K562 (cell line): Measurements from ENCODE around the gene SPOUT1. TPM values are rescaled to one million over a fixed set of nuclear protein-coding genes. Genes with fewer than 3 reads are reported as not detected.

Experiments used
- BMI1 ChIP-seq: fragments of 150-350 bp; IDR thresholded peaks from 2 replicates; pipeline ENCODE4 v1.6.1; 2014; ENCODE audit warnings: low read length
- ETS2 ChIP-seq: IDR thresholded peaks from 2 replicates; pipeline ENCODE4 v1.6.1; 2016; ENCODE audit warnings: borderline replicate concordance, missing genetic modification characterization, mild to moderate bottlenecking, moderate library complexity, missing compliant biosample characterization; ENCODE audit not compliant: poor library complexity, severe bottlenecking
- FOXK2 ChIP-seq, 2 experiments: fragments of 450-650 bp; IDR thresholded peaks in 1 of 2; conservative IDR thresholded peaks in 1 of 2; 2 replicates each; pipeline ENCODE4 v1.6.1; 2016; ENCODE audit warnings: low read depth in 2 of 2, mild to moderate bottlenecking in 1 of 2
- HNRNPL ChIP-seq: fragments of 200-400 bp; formaldehyde crosslinking; IDR thresholded peaks from 2 replicates; pipeline ENCODE4 v1.6.1; 2017; ENCODE audit warnings: low read depth, mild to moderate bottlenecking, low read length
- MLLT1 ChIP-seq, 2 experiments: fragments of 450-650 bp; IDR thresholded peaks; 2 replicates each; pipeline ENCODE4 v1.6.1; 2016
- MYC ChIP-seq, 2 experiments: fragments of 250-450 bp in 1 of 2; sonication (Bioruptor Pico) in 1 of 2; IDR thresholded peaks; 2 replicates each; pipeline versions ENCODE4 v1.5.1 to v1.6.1; 2012 to 2021; ENCODE audit warnings: low read depth in 2 of 2, borderline replicate concordance in 1 of 2, improper control_type of control experiment in 1 of 2, low read length in 1 of 2, mild to moderate bottlenecking in 1 of 2, moderate library complexity in 1 of 2
- NEUROD1 ChIP-seq: fragments of 150-350 bp; IDR thresholded peaks from 2 replicates; pipeline ENCODE4 v1.6.1; 2014; ENCODE audit warnings: borderline replicate concordance, low read length, low read depth; ENCODE audit not compliant: partially characterized antibody
- PHB ChIP-seq: fragments of 250-450 bp; sonication (Bioruptor Pico); IDR thresholded peaks from 2 replicates; pipeline ENCODE4 v1.5.0; 2021
- PHF20 ChIP-seq: fragments of 450-650 bp; IDR thresholded peaks from 2 replicates; pipeline ENCODE4 v1.6.1; 2018; ENCODE audit not compliant: partially characterized antibody
- SMC3 ChIP-seq: conservative IDR thresholded peaks from 2 replicates; pipeline ENCODE4 v1.6.1; 2011; ENCODE audit warnings: low read depth, low read length, improper control_type of control experiment; ENCODE audit not compliant: insufficient read depth
- SP1 ChIP-seq: sonication (generic); formaldehyde crosslinking; IDR thresholded peaks from 2 replicates; pipeline ENCODE4 v1.8.1; 2022; ENCODE audit warnings: mild to moderate bottlenecking, missing genetic modification reagents
- SP2 ChIP-seq: IDR thresholded peaks from 2 replicates; pipeline ENCODE4 v1.6.1; 2011; ENCODE audit warnings: mild to moderate bottlenecking, low read depth, low read length, moderate library complexity; ENCODE audit not compliant: poor library complexity, severe bottlenecking; ENCODE audit errors: extremely low read depth
- TOE1 ChIP-seq, 2 experiments: fragments of 450-650 bp in 1 of 2; sonication (generic) in 1 of 2; formaldehyde crosslinking in 1 of 2; IDR thresholded peaks; 2 replicates each; pipeline versions ENCODE4 v1.7.1 to v1.8.0; 2016 to 2022; ENCODE audit warnings: borderline replicate concordance in 2 of 2, mild to moderate bottlenecking in 2 of 2, antibody characterized with exemption in 1 of 2, inconsistent platforms in 1 of 2, low read depth in 1 of 2, missing genetic modification reagents in 1 of 2, moderate library complexity in 1 of 2
- ZBTB7A ChIP-seq: IDR thresholded peaks from 2 replicates; pipeline ENCODE4 v1.6.1; 2011; ENCODE audit warnings: low read depth, mild to moderate bottlenecking, low read length, moderate library complexity, borderline replicate concordance; ENCODE audit not compliant: control insufficient read depth
- ZNF232 ChIP-seq: sonication (generic); formaldehyde crosslinking; IDR thresholded peaks from 2 replicates; pipeline ENCODE4 v1.8.0; 2022; ENCODE audit warnings: mild to moderate bottlenecking, missing genetic modification reagents
- ZNF655 ChIP-seq: fragments of 250-450 bp; sonication (Bioruptor Pico); IDR thresholded peaks from 2 replicates; pipeline ENCODE4 v1.5.0; 2021
- ZNF695 ChIP-seq: fragments of 450-650 bp; formaldehyde crosslinking; IDR thresholded peaks from 2 replicates; pipeline ENCODE4 v1.4.0; 2020; ENCODE audit warnings: mild to moderate bottlenecking, moderate library complexity
- polyA plus RNA-seq, 8 experiments: library from polyadenylated mRNA; depleted of rRNA in 4 of 8; stranded (reverse) in 5 of 8; unstranded in 3 of 8; fragments of >200 nt; fragmentation: Nextera tagmentation in 2 of 8; fragmentation: Illumina TruSeq in 1 of 8; extraction: Ambion mirVana in 2 of 8; extraction: Trizol in 1 of 8; gene quantifications; 2 replicates each; pipeline versions ENCODE4 v1.2.1 to v1.2.3, GENCODE V29; 2011 to 2014; ENCODE audit warnings: inconsistent platforms in 1 of 8, missing spikeins in 1 of 8
- total RNA-seq, 7 experiments: library from RNA; depleted of rRNA in 6 of 7; stranded (reverse); fragments of >200 nt in 6 of 7; fragmentation: Illumina TruSeq in 2 of 7; extraction: Trizol in 2 of 7; gene quantifications; 2 replicates each; pipeline versions ENCODE4 v1.2.1 to v1.2.3, GENCODE V29; 2011 to 2021; ENCODE audit warnings: low replicate concordance in 1 of 7
- TF ChIP-seq, protein P1 (sequence below): sonication (generic); formaldehyde crosslinking; IDR thresholded peaks from 2 replicates; pipeline ENCODE4 v1.9.0; 2022; ENCODE audit warnings: mild to moderate bottlenecking, missing genetic modification reagents
- TF ChIP-seq, protein P2 (sequence below): fragments of 450-650 bp; formaldehyde crosslinking; IDR thresholded peaks from 2 replicates; pipeline ENCODE4 v1.4.0; 2022; ENCODE audit warnings: missing genetic modification characterization

SPOUT1 gene
- total and polyA plus RNA-seq, 9 of the 15 experiments (the other 6 are each of a cell fraction or from before 2014, with no cell fraction given): 10.6 to 121 (median 37.4) TPM

GRCh38 chr9:128818839-128819715, 10.5 kb downstream of the SPOUT1 start (continued):
- TF ChIP-seq PHB (CRISPR knock-in tag): peak; percentile 85; the same call in 1 of the 2 replicates
- TF ChIP-seq ZNF695 (CRISPR knock-in tag): 0 out of 2 replicates have a peak, but pooled peaks have one; percentile 21
- TF ChIP-seq TOE1 (IDR thresholded peaks at IDR 0.05; ENCODE audit: borderline replicate concordance): no peak
- TF ChIP-seq TOE1 (CRISPR knock-in tag; IDR thresholded peaks at IDR 0.05; ENCODE audit: borderline replicate concordance, low read depth): no peak
- no peak for TF ChIP-seq MLLT1 (IDR thresholded peaks at IDR 0.05)
- peak; percentile 47; the same call in 1 of the 2 replicates for TF ChIP-seq ZBTB7A
- TF ChIP-seq, protein P1, sequence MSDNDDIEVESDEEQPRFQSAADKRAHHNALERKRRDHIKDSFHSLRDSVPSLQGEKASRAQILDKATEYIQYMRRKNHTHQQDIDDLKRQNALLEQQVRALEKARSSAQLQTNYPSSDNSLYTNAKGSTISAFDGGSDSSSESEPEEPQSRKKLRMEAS (CRISPR knock-in tag): peak; percentile 53
- no peak for TF ChIP-seq ZNF655 (CRISPR knock-in tag)
- peak; percentile 14 for TF ChIP-seq NEUROD1
- TF ChIP-seq FOXK2 (conservative IDR thresholded peaks at IDR 0.05 in 1 of 2, IDR thresholded peaks at IDR 0.05 in 1 of 2; ENCODE audit: low read depth in 2 of 2): no peak
- peak; percentile 44; the same call in 1 of the 2 replicates for TF ChIP-seq SP1 (CRISPR knock-in tag)
- 0 out of 2 replicates have a peak, but pooled peaks have one; percentile 12 for TF ChIP-seq SMC3
- TF ChIP-seq ZNF232: no peak
- no peak for TF ChIP-seq SP2
- TF ChIP-seq, protein P2, sequence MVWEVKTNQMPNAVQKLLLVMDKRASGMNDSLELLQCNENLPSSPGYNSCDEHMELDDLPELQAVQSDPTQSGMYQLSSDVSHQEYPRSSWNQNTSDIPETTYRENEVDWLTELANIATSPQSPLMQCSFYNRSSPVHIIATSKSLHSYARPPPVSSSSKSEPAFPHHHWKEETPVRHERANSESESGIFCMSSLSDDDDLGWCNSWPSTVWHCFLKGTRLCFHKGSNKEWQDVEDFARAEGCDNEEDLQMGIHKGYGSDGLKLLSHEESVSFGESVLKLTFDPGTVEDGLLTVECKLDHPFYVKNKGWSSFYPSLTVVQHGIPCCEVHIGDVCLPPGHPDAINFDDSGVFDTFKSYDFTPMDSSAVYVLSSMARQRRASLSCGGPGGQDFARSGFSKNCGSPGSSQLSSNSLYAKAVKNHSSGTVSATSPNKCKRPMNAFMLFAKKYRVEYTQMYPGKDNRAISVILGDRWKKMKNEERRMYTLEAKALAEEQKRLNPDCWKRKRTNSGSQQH (CRISPR knock-in tag): 0 out of 2 replicates have a peak, but pooled peaks have one; percentile 35
- peak; percentile 81 for TF ChIP-seq HNRNPL
- TF ChIP-seq PHF20: peak; percentile 39
- TF ChIP-seq ETS2: no peak
- no peak for TF ChIP-seq BMI1
- no peak for TF ChIP-seq MYC (IDR thresholded peaks at IDR 0.05; ENCODE audit: low read depth, low read length)
- TF ChIP-seq MYC (CRISPR knock-in tag; IDR thresholded peaks at IDR 0.05; ENCODE audit: borderline replicate concordance, low read depth): no peak
